NCI-H510A treated with DMSO at 0.1 percent for 48 hours (cell line): ENCODE data around the gene CAPN11.
"Not testable (repeated sequence)": the region's sequence is repeated elsewhere in the genome, so short reads cannot be mapped to it uniquely, and the experiment has no call there.

Experiments used
- DNase-seq: peaks from one replicate; lab custom pipeline; 2025; lab: John Stamatoyannopoulos, UW

CAPN11 gene

DNA sequence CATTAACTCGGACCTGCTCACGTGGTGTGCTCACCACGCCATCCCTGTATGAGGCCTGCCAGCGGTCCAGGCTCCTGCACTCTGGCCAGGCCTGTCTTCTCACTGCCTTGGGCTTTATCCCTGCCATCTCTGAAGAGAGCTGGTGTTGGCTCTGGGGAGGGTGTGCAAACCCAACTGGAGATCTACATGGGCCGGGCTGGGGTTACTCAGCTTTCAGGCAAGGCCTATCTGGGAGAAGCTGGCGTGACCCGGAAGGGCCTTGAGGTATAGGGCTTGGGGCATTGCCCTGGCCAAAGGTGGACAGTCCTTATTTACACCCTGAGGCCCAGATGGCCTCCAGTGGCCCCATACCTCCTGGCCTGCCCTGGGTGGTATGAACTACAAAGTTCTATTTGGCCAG is 69.8 kb downstream of the CAPN11 start:
- DNase-seq: no peak

DNA sequence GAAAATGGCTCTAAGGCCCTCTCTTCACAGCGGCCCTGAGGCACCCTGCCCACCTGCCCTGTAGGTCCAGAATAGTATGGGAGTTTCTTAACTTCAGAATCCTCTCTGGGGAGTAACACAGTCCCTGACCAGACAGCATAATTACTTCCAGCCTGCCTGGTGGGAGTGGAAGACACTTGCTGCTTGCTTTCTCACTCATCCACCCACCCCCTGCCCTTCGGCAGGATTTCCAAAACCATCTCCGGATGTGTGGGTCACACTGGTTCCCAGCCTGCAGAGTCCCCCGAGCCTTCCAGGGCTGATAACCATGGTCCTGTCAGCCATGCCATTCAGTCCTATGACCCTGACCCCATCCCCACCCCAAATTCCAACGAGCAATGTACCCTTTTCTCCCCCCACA is 70.2 kb downstream of the CAPN11 start:
- DNase-seq: no peak

DNA sequence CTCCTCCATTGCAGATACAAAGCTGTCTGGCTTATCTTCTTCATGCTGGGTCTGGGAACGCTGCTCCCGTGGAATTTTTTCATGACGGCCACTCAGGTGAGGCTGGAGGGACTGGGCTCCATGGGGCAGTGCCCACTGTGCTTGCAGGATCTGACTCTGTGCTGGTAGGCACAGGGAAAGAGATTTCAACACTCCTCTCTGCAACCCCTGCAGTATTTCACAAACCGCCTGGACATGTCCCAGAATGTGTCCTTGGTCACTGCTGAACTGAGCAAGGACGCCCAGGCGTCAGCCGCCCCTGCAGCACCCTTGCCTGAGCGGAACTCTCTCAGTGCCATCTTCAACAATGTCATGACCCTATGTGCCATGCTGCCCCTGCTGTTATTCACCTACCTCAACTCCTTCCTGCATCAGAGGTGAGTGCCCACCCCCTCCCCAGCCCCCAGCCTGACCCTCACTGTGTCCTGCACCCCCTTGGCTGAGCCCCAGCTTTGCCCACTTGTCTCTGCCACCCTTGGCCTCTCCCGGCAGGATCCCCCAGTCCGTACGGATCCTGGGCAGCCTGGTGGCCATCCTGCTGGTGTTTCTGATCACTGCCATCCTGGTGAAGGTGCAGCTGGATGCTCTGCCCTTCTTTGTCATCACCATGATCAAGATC is 70.9 kb downstream of the CAPN11 start:
- DNase-seq: no peak

DNA sequence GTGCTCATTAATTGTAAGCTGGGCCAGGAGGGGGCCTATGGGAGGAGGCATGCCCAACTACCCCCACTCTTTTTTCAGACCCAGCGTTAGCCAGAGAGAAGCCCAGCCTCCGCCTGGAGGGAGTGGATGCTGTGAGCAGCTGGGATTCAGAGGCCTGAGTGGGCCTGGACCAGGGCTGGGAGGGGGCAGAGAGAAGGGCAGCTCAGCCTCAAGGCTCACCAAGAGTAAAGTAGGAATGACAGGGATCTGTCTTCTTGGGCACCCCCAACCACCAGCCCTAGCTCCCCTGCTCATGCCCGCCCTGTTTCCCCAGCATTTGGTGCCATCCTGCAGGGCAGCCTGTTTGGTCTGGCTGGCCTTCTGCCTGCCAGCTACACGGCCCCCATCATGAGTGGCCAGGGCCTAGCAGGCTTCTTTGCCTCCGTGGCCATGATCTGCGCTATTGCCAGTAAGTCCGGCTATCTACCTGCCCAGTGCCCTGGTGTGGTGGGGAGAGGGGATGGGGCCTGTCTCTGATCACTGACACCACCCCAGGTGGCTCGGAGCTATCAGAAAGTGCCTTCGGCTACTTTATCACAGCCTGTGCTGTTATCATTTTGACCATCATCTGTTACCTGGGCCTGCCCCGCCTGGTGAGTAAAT is 71.5 kb downstream of the CAPN11 start:
- no peak for DNase-seq

DNA sequence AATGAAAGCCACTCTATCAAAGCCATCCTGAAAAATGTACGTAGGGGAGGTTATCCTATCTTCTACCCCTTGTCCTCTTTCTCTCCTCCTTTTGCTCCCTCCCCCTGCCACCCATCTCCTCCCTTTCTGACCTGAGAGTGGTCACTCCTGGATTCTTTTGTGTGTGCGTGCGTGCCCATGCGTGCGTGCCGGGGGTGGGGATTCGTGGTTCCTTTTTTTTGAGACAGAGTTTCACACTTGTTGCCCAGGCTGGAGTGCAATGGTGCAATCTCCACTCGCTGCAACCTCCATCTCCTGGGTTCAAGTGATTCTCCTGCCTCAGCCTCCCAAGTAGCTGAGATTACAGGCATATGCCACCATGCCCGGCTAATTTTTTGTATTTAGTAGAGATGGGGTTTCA is 72.8 kb downstream of the CAPN11 start:
- not testable (repeated sequence) for DNase-seq

DNA sequence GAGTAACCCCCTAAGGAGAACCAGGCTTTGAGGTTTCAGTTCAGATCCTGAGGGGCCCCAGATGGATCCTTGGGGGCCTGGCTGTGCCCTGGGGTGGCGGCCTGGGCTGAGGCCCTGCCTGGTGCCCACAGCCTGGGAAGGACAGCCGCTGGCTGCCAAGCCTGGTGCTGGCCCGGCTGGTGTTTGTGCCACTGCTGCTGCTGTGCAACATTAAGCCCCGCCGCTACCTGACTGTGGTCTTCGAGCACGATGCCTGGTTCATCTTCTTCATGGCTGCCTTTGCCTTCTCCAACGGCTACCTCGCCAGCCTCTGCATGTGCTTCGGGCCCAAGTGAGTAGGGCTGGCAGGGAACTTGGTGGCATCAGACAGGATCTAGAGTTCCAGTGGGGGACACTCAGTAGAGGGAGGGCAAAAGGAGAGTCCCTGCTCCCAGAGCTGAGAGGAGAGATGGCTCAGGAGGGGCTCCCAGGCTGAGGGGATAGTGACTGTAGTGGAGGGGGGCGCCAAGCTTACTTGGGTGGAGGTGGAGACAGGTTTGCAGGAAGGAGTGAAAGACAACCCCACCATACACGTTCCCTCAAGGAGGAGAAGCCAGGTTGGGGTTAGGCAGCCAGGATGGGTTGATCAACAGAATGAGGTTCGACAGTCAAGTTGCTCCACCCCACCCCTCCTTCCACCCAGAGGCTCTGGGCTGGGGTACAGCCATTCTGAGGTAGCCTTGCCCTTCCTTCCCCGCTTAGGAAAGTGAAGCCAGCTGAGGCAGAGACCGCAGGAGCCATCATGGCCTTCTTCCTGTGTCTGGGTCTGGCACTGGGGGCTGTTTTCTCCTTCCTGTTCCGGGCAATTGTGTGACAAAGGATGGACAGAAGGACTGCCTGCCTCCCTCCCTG is 74.3 kb downstream of the CAPN11 start:
- DNase-seq: no peak

DNA sequence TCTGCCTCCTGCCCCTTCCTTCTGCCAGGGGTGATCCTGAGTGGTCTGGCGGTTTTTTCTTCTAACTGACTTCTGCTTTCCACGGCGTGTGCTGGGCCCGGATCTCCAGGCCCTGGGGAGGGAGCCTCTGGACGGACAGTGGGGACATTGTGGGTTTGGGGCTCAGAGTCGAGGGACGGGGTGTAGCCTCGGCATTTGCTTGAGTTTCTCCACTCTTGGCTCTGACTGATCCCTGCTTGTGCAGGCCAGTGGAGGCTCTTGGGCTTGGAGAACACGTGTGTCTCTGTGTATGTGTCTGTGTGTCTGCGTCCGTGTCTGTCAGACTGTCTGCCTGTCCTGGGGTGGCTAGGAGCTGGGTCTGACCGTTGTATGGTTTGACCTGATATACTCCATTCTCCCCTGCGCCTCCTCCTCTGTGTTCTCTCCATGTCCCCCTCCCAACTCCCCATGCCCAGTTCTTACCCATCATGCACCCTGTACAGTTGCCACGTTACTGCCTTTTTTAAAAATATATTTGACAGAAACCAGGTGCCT is 75.0 kb downstream of the CAPN11 start:
- DNase-seq: no peak
